Epithelial cell of esophagus (primary cell): ENCODE results near the gene PCBP1.

ENCODE experiments used
- DNase-seq: peaks from one replicate; pipeline ENCODE4 v3.0.0; 2010; ENCODE audit warnings: low read depth
- H3K4me3 ChIP-seq: 2 replicates; pipeline ENCODE4 v1.5.1; 2011; ENCODE audit warnings: mild to moderate bottlenecking, low read length, control low read depth
- TF ChIP-seq, protein P1 (sequence below): IDR thresholded peaks from 2 replicates; pipeline ENCODE4 v1.5.1; 2011; ENCODE audit warnings: low read depth, mild to moderate bottlenecking, low read length, control low read depth, inconsistent platforms; ENCODE audit not compliant: insufficient read depth; ENCODE audit errors: missing control alignments

PCBP1 gene

DNA sequence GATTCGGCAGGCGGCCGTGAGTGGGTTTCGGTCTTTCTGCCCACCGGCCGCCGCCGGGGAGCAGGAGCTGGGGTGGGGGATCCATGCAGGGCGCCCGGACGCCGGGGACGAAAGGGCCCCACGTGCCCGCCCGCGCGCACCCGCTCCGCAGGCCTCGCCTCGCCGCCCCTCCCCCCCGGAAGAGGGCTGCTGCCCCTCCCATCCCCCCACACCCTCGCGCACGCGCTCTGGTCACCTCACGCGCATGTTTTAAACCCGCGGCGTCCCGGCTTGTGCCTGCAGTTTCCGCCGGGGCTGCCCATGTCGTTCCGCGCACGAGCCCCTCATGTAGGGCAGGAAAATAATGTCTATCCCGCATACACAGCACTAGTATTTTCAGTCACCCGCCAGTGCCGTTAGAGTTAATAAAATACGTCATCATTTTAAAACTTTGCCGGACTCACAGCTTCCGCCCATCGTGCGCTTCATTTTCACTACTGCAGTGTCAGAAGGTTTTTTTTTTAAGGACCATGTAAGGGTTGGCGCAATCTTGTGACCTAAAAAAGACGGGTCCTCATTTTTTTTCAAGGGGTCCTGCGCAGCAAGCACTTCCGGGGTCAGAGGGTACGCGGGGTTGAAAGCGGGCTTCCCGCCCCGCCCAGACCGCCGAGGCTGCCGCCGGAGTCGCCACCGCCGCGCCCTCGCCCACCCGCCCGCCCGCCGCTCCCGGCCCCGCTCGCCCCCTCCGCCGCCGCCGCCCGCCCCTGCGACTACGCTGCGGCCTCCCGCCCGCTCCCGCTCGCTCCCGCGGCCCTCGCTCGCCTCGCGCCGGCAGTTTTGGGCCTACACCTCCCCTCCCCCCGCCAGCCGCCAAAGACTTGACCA, at the start of gene PCBP1:
PCBP1 (plus strand) TSS at position 640 of the 864 bp plus-strand sequence. CDS start 267 bp downstream, outside the sequence.
- DNase-seq: peak; percentile 92
- peak within 1 kb of the TSS; percentile 96 for H3K4me3 ChIP-seq
- TF ChIP-seq, protein P1, sequence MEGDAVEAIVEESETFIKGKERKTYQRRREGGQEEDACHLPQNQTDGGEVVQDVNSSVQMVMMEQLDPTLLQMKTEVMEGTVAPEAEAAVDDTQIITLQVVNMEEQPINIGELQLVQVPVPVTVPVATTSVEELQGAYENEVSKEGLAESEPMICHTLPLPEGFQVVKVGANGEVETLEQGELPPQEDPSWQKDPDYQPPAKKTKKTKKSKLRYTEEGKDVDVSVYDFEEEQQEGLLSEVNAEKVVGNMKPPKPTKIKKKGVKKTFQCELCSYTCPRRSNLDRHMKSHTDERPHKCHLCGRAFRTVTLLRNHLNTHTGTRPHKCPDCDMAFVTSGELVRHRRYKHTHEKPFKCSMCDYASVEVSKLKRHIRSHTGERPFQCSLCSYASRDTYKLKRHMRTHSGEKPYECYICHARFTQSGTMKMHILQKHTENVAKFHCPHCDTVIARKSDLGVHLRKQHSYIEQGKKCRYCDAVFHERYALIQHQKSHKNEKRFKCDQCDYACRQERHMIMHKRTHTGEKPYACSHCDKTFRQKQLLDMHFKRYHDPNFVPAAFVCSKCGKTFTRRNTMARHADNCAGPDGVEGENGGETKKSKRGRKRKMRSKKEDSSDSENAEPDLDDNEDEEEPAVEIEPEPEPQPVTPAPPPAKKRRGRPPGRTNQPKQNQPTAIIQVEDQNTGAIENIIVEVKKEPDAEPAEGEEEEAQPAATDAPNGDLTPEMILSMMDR: no peak

DNA sequence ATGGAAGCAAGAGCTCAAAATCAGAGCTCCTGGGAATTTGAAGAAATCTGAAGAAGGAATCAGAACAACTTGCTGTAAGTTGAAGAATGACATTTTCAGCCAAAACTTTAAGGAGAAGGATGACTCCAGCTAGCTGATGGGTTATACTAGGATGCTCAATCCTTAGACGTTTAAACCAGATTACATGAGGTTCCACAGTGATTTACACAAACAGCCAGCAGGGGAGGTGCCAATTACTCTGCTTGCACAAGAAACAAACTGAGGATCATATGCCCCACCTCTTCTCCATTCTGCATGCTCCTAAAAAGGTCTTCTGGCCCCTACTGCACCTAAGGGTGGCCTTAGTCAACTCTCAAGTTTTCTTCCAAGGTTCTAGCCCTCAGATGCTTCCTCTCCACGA, 47.9 kb upstream of the PCBP1 start:
- TF ChIP-seq, protein P1: peak; percentile 9
- no peak for DNase-seq

DNA sequence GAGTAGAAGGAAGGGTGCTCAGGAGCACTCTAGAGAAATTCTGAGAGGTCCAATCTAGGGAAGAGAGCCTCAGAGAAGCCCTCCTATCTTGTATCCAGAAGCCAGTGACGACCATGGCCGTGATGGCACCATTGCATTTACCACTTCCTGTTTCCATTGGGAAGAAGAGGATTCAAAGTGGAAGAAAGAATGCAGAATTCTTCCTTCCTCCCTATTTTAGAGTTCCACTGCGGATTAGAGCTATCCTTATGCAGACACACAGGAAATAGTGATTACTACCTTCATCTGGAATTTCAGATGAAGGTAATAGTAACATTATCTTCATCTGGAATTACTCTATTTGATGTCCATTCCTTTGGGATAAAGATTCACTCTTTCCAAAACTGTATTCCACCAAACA, 45.6 kb upstream of the PCBP1 start:
- no peak overlapping the region for H3K4me3 ChIP-seq
- no peak for DNase-seq
- TF ChIP-seq, protein P1: no peak

More for the DNA sequence above, 47.9 kb upstream of the PCBP1 start:
- H3K4me3 ChIP-seq: no peak overlapping the region

DNA sequence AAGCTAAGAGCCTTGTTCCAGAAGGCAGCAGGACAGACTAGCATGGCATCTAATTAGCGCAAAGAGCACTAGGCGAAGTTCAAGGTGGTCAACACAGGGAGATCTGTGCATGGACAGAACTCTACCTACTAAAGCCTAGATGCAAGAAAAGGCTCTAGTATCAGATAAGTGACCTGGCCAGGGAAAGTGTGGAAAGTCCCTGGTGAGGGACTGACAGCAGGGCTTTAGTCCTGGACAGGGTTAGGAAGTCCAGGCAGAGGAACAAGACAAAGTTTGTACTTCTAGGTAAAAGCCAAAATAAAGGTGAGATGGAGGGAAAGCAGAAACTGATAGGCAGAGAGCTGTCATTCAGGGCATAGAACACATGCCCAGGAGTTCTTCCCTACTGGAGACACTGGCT, 45.0 kb upstream of the PCBP1 start:
- TF ChIP-seq, protein P1: no peak
- no peak overlapping the region for H3K4me3 ChIP-seq
- DNase-seq: no peak

DNA sequence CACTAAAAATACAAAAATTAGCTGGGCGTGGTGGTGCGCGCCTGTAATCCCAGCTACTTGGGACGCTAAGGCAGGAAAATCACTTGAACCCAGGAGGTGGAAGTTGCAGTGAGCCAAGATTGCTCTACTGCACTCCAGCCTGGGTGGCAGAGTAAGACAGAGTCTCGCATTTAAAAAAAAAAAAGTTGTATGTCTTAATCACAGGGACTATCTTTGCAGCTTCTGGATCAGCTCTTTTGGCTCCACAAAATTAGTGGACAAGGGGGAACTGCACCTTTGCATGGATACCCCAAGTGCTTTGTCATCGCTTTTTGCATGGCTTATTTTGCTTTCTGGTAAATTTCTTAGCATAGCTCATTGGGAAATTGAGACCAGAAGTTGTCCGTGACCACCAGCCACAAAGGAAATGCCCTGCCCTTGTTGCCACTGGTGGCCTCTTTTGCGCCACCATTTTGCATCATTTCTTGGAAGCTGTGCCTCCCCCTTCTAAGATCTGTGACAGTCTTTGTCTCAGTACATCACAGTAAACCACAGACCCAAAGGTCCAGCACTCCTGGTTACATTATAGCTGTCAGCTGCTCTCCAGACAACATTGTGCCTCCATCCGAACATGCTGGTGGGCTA, 43.9 kb upstream of the PCBP1 start:
- H3K4me3 ChIP-seq: no peak overlapping the region
- no peak for DNase-seq
- TF ChIP-seq, protein P1: no peak

DNA sequence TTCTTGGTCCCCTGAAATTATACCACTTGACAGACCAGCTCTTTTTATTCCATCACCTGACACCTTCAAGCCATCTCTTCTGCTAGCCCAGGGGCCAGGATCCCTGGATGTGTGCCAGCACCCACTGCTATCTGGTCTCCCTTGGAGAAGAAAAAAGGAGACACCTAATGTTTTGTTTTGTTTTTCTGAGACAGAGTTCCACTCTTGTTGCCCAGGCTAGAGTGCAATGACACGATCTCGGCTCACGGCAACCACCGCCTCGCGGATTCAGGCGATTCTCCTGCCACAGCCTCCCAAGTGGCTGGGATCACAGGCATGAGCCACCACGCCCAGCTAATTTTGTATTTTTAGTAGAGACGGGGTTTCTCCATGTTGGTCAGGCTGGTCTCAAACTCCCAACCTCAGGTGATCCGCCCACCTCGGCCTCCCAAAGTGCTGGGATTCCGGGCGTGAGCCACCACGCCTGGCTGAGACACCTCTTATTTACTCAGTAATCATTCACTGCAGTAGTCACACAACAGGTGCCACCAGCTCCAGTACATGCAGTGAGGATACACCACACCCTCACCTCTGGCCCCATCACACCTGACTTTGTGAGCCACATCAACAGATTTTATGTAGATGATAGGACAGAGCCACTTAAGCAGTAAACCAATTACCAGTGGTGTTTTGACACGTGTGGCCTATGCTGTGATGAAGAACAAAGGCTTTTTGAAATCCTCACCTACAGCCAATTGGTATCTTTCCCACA, 42.8 kb upstream of the PCBP1 start:
- DNase-seq: peak; percentile 69
- no peak overlapping the region for H3K4me3 ChIP-seq
- TF ChIP-seq, protein P1: no peak
